GM21367 (cell line): Measurements from ENCODE around the gene RANBP17.
"Not testable (repeated sequence)": the region's sequence is repeated elsewhere in the genome, so short reads cannot be mapped to it uniquely, and the experiment has no call there.

Experiments used
- ATAC-seq: cut with Tn5 transposase; IDR thresholded peaks from one replicate; pipeline ENCODE4 v1.9.1; 2021; ENCODE audit not compliant: unreplicated experiment

Gene RANBP17

GRCh38 chr5:170937914-170938313 is 76.1 kb downstream of the RANBP17 start:
- no peak for ATAC-seq

DNA sequence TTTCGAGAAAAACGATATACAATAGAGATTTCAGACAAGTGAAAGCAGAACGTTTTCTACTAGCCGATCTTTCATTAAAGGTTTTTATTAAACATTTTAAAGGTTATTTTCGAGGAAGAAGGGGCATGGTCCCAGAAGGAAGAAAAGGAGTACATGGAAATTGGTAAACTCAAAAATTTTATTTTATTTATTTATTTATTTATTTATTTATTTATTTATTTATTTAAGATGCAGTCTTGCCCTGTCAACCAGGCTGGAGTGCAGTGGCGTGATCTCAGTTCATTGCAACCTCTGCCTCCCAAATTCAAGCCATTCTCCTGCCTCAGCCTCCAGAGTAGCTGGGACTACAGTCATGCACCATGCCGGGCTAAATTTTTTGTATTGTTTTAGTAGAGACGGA is 77.4 kb downstream of the RANBP17 start:
- no peak for ATAC-seq

GRCh38 chr5:170941788-170942187 is 80.0 kb downstream of the RANBP17 start:
- ATAC-seq, result no peak

- ATAC-seq, result no peak
Observed at GRCh38 chr5:170945275-170945674, 83.5 kb downstream of the RANBP17 start.

DNA sequence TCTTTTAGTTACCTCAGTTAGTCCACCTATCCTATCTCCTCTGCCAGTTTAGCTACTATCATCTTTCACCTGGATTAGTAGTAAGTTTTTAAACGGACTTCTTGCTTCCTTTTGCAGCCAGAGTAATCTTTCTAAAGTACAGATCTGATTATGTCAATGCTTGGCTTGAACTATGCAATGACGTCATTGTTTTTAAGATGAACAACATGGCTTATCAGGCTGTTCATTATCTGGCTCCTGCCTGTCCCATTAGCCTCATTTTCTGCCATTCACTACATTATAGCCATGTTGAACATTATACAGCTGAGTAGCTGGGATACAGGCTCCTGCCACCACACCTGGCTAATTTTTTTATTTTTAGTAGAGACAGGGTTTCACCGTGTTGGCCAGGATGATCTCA is 98.7 kb downstream of the RANBP17 start:
- no peak for ATAC-seq

GRCh38 chr5:170963521-170963920 is 101.7 kb downstream of the RANBP17 start:
- no peak for ATAC-seq

GRCh38 chr5:170974461-170974860 is 112.6 kb downstream of the RANBP17 start:
- no peak for ATAC-seq

GRCh38 chr5:170980261-170980660 is 118.4 kb downstream of the RANBP17 start:
- ATAC-seq, result not testable (repeated sequence)

- ATAC-seq, result no peak
Observed at GRCh38 chr5:170985486-170985885, 123.7 kb downstream of the RANBP17 start.

- ATAC-seq, result no peak
Observed at GRCh38 chr5:170986598-170986997, 124.8 kb downstream of the RANBP17 start.

GRCh38 chr5:170993476-170993875 is 131.7 kb downstream of the RANBP17 start:
- ATAC-seq, result no peak

DNA sequence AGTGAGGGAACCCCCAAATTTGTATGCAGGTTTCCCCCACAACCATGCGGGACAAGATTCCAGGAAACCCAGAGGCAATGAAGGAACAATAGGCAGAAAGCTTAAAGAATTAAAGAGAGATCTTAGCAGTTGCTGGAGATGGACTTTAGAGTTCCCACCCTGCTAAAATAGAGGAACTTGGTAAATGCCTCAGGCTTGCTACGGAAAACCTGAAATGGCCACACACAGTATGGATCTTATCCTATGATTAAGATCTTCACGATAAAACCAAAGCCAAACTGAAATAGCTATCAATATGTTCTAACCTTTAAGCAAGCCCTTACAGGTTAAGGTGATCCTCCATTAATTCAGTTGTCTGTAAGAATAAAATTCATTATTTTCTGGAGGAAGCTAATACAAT is 148.3 kb downstream of the RANBP17 start:
- no peak for ATAC-seq

DNA sequence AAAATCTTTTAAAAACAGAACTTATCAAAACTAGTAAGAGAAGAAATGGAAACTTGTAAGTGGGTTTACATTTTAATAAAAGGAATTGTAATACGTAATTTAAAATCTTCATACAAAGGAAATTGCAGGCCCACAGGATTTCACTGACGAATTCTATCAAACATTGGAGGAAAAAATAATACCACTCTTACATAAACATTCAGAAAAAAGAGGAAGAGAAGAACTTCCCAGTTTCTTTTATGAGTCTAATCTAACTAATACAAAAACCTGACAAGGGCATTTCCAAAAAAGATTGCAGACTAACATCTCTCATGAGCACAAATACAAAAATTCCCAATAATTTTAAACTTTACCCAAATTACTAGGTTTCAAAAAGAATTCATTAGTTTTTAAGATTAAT is 149.0 kb downstream of the RANBP17 start:
- no peak for ATAC-seq

DNA sequence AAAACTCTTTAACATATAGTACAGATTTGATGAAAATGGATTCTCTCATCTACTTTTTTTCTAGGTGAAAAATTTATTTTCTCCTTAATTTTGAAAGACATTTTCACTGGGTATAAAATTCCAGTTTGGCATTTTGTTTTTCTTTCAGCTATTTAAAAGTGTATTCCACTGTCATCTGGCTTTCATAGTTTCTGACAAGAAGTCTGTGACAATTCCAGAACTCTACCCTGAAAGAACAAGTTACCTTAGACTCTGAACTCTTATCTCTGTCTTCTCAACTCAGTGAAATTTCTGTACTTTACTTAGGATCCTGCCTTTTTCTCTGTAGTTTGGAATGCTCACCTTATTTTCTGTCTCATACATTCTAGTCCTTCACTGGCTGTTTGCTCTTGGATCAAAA is 161.7 kb downstream of the RANBP17 start:
- no peak for ATAC-seq

GRCh38 chr5:171024084-171024483 is 162.3 kb downstream of the RANBP17 start:
- no peak for ATAC-seq

DNA sequence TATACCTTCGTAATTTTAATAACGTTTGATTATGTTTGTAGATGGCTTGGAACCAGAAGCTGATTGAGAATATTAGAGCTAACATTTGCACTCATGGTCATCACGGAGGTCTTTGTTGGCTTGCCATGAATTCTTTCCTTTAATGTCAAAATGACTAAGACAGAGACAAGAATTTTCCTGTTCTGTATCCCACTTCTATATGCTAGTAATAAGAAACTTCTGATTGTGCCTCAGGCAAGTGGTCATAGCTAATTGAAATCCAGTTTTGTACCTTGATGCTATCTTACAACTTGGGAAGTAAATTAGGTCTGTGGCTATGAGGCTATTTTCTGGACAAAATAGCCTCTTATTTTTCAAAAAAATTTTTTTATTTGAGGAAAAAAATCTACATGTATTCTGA is 167.6 kb downstream of the RANBP17 start:
- ATAC-seq, result no peak

GRCh38 chr5:171031977-171032376 is 170.2 kb downstream of the RANBP17 start:
- ATAC-seq, result no peak

- no peak for ATAC-seq
Observed at GRCh38 chr5:171032435-171032973, 170.7 kb downstream of the RANBP17 start.

DNA sequence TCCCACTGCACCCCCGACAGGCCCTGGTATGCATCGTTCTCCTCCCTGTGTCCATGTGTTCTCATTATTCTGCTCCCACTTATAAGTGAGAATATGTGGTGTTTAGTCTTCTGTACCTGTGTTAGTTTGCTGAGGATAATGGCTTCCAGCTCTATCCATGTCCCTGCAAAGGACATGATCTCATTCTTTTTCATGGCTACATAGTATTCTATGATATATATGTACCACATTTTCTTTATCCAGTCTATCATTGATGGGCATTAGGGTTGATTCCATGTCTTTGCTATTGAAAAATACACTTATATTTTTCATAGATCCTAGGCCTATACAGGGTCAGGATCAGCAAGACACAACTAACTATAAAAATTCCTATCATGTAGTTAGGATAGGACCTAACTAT is 180.1 kb downstream of the RANBP17 start:
- not testable (repeated sequence) for ATAC-seq

DNA sequence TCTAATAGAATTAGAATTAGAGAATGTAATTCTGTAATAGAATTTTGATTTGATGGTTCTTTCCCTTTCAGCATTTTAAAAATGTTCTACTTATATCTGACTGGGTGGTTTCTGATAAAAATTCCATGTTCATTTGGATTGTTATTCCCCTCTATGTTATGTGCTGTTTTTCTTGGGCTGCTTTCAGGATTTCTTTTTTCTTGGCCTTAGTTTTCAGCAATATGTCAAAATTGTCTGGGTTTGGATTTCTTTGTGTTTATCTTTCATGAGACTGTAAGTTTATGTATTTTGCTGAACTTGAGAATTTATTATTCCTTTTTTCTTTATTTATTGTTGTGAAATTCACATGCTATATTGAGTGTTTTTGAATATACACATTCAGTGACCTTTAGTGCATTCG is 189.1 kb downstream of the RANBP17 start:
- no peak for ATAC-seq

DNA sequence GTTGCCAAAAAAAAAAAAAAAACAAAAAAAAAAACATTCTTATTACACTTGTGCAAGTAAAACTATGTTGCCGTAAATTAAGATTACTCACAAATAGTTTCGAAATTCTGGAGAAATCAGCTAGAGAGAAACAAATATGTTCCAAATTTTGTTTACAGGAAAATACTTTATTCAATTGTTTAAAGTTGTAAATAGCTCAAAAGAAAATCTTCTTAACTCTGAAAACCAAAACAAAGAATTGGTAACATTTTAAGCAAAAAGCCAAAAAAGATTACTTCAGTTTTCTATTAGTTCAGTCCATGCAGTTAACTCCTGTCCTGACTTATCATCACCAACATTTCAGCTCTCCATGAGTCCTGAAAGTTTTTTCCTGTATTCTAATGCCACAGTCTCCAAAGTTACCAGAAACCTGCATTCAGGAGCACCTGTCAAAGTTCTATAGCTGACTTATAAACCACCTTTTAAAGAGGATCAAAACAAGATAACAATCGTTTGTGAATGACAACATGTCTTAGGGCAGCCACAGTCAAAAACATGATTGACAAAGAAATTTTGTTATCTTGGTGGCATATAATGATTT is 194.1 kb downstream of the RANBP17 start:
- ATAC-seq, result no peak

- ATAC-seq, result no peak
Observed at GRCh38 chr5:171067540-171068130, 205.8 kb downstream of the RANBP17 start.

DNA sequence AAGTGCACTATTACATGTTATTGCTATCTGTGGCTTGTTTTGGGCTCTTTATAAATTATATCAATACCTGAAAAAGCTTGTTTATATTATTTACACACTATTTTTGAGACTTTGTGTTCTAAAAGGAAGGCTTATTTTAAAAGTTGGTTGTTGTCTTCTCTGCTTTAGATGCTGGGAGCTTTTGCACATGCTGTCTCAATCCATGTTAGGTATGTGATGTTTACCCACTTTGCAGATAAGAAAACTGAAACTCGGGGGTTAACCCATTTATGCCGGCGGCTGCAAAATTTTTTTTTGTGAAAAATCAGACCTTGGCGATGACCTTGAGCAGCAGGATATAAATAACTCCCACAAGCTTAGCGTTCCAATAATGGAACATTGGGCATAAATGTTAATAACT is 212.9 kb downstream of the RANBP17 start:
- no peak for ATAC-seq
